SK-N-MC (cell line): ENCODE data around the gene HASPIN.

Experiments used
- EZH2 ChIP-seq: fragments of 200-600 bp; sonication (generic); IDR thresholded peaks from one replicate; pipeline ENCODE4 v1.6.1; 2017; ENCODE audit warnings: antibody characterized with exemption
- FOXP2 ChIP-seq: optimal IDR thresholded peaks from 2 replicates; pipeline ENCODE3; 2011; ENCODE audit warnings: mild to moderate bottlenecking, moderate library complexity; ENCODE audit not compliant: insufficient read depth; ENCODE audit errors: extremely low read length, control extremely low read depth
- POLR2AphosphoS5 ChIP-seq: IDR thresholded peaks from 2 replicates; pipeline ENCODE4 v1.6.1; 2012; ENCODE audit warnings: mild to moderate bottlenecking, low read depth, low read length, borderline replicate concordance

DNA sequence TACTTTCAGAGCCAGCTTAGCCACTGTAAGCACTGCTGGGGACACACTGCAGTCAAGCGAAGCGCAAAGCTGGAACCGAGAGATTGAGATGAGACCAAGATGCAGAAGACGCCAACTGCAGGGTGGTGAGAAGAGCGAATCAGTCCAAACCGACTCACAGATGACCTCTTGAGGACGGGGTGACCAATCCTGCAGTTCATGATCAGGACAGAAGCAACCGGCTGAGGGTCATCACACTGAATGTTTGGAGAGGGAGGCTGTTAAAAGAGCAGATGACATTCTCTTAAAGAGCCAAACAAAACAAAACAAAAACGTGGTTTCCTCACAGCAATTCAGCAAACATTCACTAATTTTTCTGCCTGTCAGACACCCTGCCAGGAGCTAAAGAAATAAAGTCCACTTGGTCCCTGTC lies 8.5 kb downstream of the HASPIN start:
- TF ChIP-seq EZH2: no peak
- TF ChIP-seq POLR2AphosphoS5: no peak
- TF ChIP-seq FOXP2: no peak
